Mammary epithelial cell (primary cell): ENCODE measurements around the gene NCOA7.

ENCODE experiments used
- EZH2 ChIP-seq: IDR thresholded peaks from 2 replicates; pipeline ENCODE4 v1.6.1; 2012; ENCODE audit warnings: low read length, inconsistent platforms, borderline replicate concordance
- TF ChIP-seq, protein P1 (sequence below), 2 donors: IDR thresholded peaks in 1 of 2; conservative IDR thresholded peaks in 1 of 2; 2 replicates each; pipeline ENCODE4 v1.5.1; 2011 to 2012; ENCODE audit warnings: inconsistent platforms in 2 of 2, low read length in 2 of 2, mild to moderate bottlenecking in 2 of 2, control low read depth in 1 of 2, low read depth in 1 of 2; ENCODE audit not compliant: insufficient read depth in 1 of 2; ENCODE audit errors: extremely low read depth in 1 of 2

DNA sequence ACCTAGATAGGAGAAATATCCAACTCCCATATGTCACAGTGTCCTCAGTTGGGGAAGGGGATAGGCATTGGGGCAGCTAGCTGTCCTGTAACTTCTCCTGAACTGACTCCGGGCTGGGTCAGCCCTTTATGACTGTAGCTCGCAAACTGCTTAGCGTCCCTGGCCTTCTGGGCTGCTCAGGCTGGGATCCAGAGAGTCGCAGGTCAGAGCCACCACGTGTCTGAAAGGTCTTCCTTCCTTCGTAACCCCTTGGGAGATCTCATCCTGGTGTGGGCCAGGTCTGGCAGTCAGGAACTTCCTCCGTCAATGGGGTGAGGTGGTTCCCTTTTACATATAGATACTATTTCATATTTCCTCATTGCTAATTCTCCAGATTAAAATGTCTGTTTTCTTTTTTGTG lies 137.0 kb downstream of the NCOA7 start:
- TF ChIP-seq, protein P1, sequence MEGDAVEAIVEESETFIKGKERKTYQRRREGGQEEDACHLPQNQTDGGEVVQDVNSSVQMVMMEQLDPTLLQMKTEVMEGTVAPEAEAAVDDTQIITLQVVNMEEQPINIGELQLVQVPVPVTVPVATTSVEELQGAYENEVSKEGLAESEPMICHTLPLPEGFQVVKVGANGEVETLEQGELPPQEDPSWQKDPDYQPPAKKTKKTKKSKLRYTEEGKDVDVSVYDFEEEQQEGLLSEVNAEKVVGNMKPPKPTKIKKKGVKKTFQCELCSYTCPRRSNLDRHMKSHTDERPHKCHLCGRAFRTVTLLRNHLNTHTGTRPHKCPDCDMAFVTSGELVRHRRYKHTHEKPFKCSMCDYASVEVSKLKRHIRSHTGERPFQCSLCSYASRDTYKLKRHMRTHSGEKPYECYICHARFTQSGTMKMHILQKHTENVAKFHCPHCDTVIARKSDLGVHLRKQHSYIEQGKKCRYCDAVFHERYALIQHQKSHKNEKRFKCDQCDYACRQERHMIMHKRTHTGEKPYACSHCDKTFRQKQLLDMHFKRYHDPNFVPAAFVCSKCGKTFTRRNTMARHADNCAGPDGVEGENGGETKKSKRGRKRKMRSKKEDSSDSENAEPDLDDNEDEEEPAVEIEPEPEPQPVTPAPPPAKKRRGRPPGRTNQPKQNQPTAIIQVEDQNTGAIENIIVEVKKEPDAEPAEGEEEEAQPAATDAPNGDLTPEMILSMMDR (conservative IDR thresholded peaks at IDR 0.05 in 1 of 2, IDR thresholded peaks at IDR 0.05 in 1 of 2; ENCODE audit: extremely low read depth in 1 of 2, insufficient read depth in 1 of 2, low read depth in 1 of 2, low read length in 2 of 2), result no peak
- TF ChIP-seq EZH2, result no peak
